ENCODE results near the gene DIP2A. TPM values are rescaled to one million over a fixed set of nuclear protein-coding genes. Genes with fewer than 3 reads are reported as not detected.

DIP2A gene
- total and polyA plus RNA-seq, 2 experiments from 2014 or later = 18.5 to 36.3 TPM

DNA sequence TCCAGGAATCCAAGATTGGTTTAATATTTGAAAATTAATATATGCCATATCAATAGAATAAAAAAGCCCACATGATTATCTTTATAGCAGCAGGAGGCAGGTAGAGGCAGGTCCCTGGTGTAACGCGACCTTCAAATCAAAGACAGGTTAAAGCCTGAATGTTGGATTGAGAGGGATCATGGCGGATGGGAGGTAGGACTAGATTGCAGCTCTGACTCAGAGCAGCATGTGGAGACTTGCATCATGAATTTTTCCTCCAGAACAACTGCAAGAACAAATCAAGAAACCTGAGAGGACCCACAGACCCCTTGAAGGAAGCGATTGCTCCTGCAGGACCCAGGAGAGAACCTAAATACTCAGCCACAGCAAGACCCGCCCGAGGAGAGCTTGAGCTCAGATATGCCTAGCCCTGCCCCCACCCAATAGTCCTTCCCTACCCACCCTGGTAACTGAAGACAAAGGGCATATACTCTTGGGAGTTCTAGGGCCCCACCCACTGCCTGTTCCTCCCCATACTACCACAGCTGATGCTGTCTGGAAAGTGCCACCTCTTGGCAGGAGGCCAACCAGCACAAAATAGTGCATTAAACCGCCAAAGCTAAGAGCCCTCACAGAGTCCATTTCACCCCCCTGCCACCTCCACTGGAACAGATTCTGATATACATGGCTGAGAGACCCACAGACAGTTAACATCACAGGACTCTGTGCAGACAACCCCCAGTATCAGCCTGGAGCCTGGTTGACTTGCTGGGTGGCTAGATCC, 126.7 kb downstream of the DIP2A start (continued):
- TF ChIP-seq, protein P1, sequence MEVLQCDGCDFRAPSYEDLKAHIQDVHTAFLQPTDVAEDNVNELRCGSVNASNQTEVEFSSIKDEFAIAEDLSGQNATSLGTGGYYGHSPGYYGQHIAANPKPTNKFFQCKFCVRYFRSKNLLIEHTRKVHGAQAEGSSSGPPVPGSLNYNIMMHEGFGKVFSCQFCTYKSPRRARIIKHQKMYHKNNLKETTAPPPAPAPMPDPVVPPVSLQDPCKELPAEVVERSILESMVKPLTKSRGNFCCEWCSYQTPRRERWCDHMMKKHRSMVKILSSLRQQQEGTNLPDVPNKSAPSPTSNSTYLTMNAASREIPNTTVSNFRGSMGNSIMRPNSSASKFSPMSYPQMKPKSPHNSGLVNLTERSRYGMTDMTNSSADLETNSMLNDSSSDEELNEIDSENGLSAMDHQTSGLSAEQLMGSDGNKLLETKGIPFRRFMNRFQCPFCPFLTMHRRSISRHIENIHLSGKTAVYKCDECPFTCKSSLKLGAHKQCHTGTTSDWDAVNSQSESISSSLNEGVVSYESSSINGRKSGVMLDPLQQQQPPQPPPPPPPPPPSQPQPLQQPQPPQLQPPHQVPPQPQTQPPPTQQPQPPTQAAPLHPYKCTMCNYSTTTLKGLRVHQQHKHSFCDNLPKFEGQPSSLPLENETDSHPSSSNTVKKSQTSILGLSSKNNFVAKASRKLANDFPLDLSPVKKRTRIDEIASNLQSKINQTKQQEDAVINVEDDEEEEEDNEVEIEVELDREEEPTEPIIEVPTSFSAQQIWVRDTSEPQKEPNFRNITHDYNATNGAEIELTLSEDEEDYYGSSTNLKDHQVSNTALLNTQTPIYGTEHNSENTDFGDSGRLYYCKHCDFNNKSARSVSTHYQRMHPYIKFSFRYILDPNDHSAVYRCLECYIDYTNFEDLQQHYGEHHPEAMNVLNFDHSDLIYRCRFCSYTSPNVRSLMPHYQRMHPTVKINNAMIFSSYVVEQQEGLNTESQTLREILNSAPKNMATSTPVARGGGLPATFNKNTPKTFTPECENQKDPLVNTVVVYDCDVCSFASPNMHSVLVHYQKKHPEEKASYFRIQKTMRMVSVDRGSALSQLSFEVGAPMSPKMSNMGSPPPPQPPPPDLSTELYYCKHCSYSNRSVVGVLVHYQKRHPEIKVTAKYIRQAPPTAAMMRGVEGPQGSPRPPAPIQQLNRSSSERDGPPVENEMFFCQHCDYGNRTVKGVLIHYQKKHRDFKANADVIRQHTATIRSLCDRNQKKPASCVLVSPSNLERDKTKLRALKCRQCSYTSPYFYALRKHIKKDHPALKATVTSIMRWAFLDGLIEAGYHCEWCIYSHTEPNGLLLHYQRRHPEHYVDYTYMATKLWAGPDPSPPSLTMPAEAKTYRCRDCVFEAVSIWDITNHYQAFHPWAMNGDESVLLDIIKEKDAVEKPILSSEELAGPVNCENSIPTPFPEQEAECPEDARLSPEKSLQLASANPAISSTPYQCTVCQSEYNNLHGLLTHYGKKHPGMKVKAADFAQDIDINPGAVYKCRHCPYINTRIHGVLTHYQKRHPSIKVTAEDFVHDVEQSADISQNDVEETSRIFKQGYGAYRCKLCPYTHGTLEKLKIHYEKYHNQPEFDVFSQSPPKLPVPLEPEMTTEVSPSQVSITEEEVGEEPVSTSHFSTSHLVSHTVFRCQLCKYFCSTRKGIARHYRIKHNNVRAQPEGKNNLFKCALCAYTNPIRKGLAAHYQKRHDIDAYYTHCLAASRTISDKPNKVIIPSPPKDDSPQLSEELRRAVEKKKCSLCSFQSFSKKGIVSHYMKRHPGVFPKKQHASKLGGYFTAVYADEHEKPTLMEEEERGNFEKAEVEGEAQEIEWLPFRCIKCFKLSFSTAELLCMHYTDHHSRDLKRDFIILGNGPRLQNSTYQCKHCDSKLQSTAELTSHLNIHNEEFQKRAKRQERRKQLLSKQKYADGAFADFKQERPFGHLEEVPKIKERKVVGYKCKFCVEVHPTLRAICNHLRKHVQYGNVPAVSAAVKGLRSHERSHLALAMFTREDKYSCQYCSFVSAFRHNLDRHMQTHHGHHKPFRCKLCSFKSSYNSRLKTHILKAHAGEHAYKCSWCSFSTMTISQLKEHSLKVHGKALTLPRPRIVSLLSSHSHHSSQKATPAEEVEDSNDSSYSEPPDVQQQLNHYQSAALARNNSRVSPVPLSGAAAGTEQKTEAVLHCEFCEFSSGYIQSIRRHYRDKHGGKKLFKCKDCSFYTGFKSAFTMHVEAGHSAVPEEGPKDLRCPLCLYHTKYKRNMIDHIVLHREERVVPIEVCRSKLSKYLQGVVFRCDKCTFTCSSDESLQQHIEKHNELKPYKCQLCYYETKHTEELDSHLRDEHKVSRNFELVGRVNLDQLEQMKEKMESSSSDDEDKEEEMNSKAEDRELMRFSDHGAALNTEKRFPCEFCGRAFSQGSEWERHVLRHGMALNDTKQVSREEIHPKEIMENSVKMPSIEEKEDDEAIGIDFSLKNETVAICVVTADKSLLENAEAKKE (CRISPR knock-in tag; IDR thresholded peaks at IDR 0.05) = no peak

DNA sequence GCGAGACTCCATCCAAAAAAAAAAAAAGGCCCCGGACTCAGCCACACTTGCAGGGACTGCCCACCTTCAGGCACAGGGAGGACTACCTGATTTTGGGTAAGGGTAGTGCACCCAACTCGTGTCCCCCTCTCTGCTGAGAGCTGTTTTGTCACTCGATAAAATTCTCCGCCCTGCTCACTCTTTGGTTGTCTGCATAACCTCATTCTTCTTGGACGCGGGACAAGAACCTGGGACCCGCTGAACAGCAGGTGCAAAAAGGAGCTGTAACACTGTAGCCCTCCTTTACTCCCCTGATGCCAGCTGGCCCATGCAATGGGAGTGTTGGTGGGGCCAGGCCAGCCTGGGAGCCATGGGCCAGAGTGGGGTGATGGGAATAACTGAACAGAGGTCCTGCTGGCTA, 135.6 kb downstream of the DIP2A start:
- DNase-seq (ENCODE audit: low spot score) = peak; percentile 52
- H3K9me2 ChIP-seq (ENCODE audit: insufficient read depth) = no peaks in the 10 kb centered on the region; the same call in 1 of the 2 replicates
- H4K20me1 ChIP-seq (replicated peaks; ENCODE audit: insufficient read depth) = no peaks in the 10 kb centered on the region
- no peaks in the 10 kb centered on the region for H3F3A ChIP-seq (replicated peaks; ENCODE audit: low read depth)
- Mint-ChIP-seq H3K36me3 (ENCODE audit: low read depth) (peaks cover 18% of the 10 kb centered on the region; the same call in 2 of the 3 replicates), H3K4me1 (no peaks in the 10 kb centered on the region; the same call in 2 of the 3 replicates), H3K9me3 (peaks cover 65% of the 10 kb centered on the region), H3K27ac (no peak overlapping the region), H3K4me3 (no peak overlapping the region), H3K27me3 (ENCODE audit: insufficient read depth, low read depth, poor library complexity) (no peaks in the 10 kb centered on the region)
- ATAC-seq = no peak
- no peaks in the 10 kb centered on the region for H3K79me2 ChIP-seq (replicated peaks; ENCODE audit: insufficient read depth)
- no peaks in the 10 kb centered on the region for H3K36me3 ChIP-seq (ENCODE audit: insufficient read depth)
- no peaks in the 10 kb centered on the region for H3K27me3 ChIP-seq (ENCODE audit: insufficient read depth)
- no peaks in the 10 kb centered on the region for H3K4me1 ChIP-seq (ENCODE audit: insufficient read depth)
- no peak overlapping the region for H2AFZ ChIP-seq
- no peak overlapping the region for H3K27ac ChIP-seq (ENCODE audit: low read depth)
- H3K4me3 ChIP-seq = no peak overlapping the region
- no peak overlapping the region for H3K4me2 ChIP-seq
- TF ChIP-seq, protein P1 (CRISPR knock-in tag; IDR thresholded peaks at IDR 0.05) = no peak
- no peak for TF ChIP-seq CREB1 (CRISPR knock-in tag; IDR thresholded peaks at IDR 0.05; ENCODE audit: low read depth)
- TF ChIP-seq EZH2phosphoT487 (IDR thresholded peaks at IDR 0.05; ENCODE audit: unreplicated experiment) = no peak
- TF ChIP-seq NANOG (IDR thresholded peaks at IDR 0.05; ENCODE audit: borderline replicate concordance) = no peak
- TF ChIP-seq EZH2 (IDR thresholded peaks at IDR 0.05; ENCODE audit: low read depth, unreplicated experiment) = no peak
- TF ChIP-seq STAT1 (IDR thresholded peaks at IDR 0.05; ENCODE audit: unreplicated experiment) = no peak

Data from GM23338 (cell line).